Fibroblast of skin of right biceps (primary cell): ENCODE measurements around the gene NCK2.

ENCODE experiments used
- DNase-seq: peaks from one replicate; pipeline ENCODE4 v3.0.0-alpha.2; 2013

Gene NCK2

GRCh38 chr2:105744909-105745853, at the start of gene NCK2:
TSS of gene NCK2 (plus strand) at chr2:105744912. CDS start at chr2:105855064, 110,152 bp downstream.
- DNase-seq = peak; percentile 30

- no peak for DNase-seq
Measured at GRCh38 chr2:105697781-105698449, 46.8 kb upstream of the NCK2 start.

GRCh38 chr2:105698820-105699219, 45.9 kb upstream of the NCK2 start:
- DNase-seq = no peak

- DNase-seq = no peak
Measured at GRCh38 chr2:105701042-105701441, 43.7 kb upstream of the NCK2 start.

- DNase-seq = no peak
Measured at GRCh38 chr2:105708697-105709096, 36.0 kb upstream of the NCK2 start.

GRCh38 chr2:105711394-105711793, 33.3 kb upstream of the NCK2 start:
- DNase-seq = no peak

- peak; percentile 77 for DNase-seq
Measured at GRCh38 chr2:105712166-105712915, 32.4 kb upstream of the NCK2 start.

GRCh38 chr2:105712981-105713596, 31.6 kb upstream of the NCK2 start:
- DNase-seq = peak; percentile 75

- DNase-seq = no peak
Measured at GRCh38 chr2:105714141-105714540, 30.6 kb upstream of the NCK2 start.

- DNase-seq = no peak
Measured at GRCh38 chr2:105718846-105719481, 25.7 kb upstream of the NCK2 start.

- no peak for DNase-seq
Measured at GRCh38 chr2:105721991-105722511, 22.7 kb upstream of the NCK2 start.

GRCh38 chr2:105722726-105723297, 21.9 kb upstream of the NCK2 start:
- no peak for DNase-seq

- no peak for DNase-seq
Measured at GRCh38 chr2:105723431-105723830, 21.3 kb upstream of the NCK2 start.

- peak; percentile 59 for DNase-seq
Measured at GRCh38 chr2:105725388-105725787, 19.3 kb upstream of the NCK2 start.

- DNase-seq = no peak
Measured at GRCh38 chr2:105730170-105730569, 14.5 kb upstream of the NCK2 start.

GRCh38 chr2:105731511-105731910, 13.2 kb upstream of the NCK2 start:
- DNase-seq = no peak

- peak; percentile 42 for DNase-seq
Measured at GRCh38 chr2:105732101-105732500, 12.6 kb upstream of the NCK2 start.

- no peak for DNase-seq
Measured at GRCh38 chr2:105732955-105733607, 11.6 kb upstream of the NCK2 start.

- DNase-seq = no peak
Measured at GRCh38 chr2:105733875-105734274, 10.8 kb upstream of the NCK2 start.

- DNase-seq = peak; percentile 87
Measured at GRCh38 chr2:105734762-105735538, 9.8 kb upstream of the NCK2 start.
